GM19025 (cell line): ENCODE results near the gene COL25A1.

Experiments used
- ATAC-seq: cut with Tn5 transposase; IDR thresholded peaks from one replicate; pipeline ENCODE4 v1.9.1; 2021; ENCODE audit warnings: mild to moderate bottlenecking, low read depth, moderate library complexity; ENCODE audit not compliant: unreplicated experiment

COL25A1 gene

DNA sequence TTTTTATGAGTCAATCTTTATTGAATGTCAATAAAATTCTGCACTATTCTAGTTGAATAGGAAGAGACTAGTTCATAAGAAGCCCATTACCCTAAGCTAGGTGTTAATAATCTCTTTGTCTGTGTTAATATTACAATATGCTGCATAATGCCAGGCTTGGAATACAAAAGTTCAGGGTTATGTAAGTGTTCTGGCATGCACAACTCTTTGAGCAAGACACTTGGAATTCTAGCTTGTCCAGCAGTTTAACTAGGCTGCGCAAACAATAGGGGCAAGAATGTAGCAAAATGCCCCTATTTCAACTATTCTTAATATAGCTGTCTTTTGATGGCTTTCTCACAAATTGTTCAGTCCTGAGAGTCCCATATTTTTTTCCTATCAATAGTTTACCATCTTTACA lies 508.3 kb downstream of the COL25A1 start:
- ATAC-seq = no peak

DNA sequence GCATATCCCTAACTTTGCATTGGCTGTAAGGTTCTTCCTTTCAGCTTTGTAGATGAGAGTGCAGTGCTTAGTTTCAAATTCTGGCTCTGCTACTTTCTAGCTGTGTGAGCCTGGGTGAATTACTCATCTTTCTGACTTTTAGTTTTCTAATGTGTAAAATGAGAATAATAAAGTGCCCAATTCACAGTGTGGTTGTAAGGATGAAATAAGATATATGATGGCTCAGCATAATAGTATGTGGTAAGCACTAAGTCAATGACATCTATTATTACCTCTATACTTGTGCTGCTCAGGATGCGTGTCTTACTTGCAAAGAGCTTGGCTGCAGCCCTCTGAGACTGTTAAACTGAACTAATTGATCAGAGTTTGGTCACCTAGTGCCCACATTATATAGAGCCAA lies 509.0 kb downstream of the COL25A1 start:
- no peak for ATAC-seq

DNA sequence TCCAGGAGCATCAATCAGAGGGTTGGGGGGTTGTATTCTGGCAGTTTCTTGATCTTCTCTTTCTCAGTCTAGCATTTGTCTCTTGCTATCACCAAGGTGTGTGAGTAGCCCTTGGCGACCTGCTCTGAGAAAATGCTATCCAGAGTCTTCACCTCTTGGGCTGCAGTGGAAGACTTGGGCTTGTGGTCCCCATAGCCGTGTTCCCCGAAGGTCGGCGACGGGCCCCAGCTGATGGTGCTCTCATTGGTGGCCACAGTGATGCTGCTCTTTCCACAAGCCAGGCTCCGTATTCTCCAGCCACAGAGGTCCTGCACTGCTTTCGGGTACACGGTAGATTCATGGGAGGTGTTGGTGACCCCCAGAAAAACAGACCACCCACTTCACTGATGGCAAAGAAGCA lies 513.7 kb downstream of the COL25A1 start:
- no peak for ATAC-seq

DNA sequence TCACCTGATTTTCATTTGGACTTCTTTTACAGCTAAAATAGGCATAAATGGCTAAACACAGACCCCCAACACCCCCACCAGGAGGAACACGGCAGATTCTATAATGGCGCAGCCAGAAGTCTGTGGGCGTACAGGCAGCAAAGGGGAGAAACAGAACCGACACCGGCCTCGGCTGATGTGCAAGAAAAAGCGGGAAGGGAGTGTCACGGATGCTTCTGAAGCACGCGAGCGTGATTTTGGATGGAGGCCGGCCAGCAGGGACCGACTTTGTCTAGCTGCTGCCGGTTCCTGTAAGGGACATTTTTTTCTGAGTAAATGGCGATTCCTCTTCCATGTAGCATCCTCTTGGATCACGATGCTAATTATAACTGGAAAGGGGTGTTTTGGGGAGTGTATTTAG lies 514.7 kb downstream of the COL25A1 start:
- ATAC-seq = no peak

DNA sequence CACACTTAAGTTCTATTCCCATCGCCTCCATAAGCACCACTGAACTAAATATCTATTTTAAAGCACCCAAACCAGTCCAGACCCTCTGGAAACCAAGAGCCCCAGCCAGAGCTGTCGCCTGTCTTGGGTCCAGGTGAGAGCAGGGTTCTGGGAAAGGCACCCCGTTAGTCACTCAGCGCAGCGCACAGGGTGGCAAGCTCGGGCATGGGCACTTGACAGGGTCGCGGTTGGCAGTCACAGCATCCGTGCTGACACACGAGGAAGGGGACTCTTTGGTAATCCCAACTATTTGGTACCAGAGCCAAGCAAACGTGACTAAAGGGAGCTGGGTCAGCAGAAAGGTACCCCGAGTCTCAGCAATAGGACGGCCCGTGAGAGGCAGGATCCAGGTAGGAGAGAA lies 515.4 kb downstream of the COL25A1 start:
- ATAC-seq = no peak

DNA sequence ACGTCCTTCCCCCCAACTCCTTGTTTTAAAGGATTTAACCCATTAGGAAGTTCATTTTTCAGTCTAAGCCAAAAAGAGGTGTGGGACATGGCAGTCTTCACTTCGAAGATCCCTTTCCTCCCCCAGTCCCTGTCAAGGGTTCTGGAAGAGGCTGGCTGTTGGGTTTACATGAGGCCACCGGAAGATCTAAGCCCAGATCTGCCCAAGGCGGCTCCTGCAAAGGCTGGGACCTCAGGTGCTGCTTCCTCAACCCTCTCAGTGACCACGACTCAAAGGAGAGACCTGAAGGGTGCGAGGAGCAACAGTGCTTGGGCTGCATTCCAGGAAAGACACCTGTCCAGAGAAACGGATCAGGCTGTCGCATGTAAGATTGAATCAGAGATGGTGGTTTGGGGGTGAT lies 516.1 kb downstream of the COL25A1 start:
- ATAC-seq = no peak

DNA sequence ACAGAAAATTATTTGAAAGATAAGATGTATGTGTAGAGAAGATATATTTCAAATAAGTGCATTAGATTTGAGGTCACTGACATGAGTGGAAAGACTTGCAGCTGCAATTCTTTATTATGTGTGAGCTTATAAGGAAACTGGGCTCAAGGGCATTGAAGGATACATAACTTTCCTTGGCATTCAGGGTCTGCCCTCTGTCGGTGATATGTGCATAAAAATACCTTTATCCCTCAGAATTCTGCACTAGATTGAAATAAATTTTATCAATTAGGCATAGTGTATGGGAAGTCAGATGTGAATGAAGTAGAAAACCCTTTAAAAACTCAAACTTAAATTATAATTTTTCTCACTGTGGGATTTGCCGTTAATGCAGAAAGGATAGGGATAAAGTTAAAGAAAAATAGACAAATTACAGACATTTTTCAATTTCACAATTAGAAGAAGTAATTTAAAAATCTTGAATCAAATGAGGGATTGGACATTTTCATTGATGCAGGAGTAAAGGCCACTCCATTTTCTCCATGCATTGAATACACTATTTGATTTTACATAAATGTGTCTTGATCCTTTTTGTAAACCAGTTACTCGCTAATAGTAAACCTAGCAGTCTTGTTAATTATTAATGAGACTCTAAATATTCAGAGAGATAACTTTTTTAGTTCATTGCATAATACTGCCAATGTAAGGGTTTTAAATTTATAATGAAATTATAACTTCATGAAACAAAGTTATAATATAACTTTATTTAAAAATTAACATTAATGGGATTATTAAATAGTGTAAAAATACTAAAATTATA lies 518.6 kb downstream of the COL25A1 start:
- no peak for ATAC-seq

DNA sequence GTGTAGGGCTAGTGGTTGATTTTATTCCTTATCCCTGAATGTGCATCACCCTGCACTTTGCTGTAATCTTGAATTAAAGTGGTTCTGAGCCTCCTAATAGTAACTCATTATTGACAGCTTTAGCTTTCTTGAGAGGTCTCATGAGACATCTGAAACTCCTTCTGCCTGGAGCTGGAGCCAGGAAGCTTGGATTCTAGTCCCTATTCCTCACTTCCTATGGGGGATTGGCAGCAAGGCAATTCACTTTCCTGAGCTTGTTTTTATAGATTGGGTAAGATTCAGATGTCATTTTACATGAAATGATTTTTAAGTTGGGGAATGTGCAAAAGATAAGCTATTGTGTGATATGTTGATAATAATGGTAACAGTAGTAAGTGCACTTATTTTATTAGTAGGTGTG lies 522.5 kb downstream of the COL25A1 start:
- no peak for ATAC-seq

DNA sequence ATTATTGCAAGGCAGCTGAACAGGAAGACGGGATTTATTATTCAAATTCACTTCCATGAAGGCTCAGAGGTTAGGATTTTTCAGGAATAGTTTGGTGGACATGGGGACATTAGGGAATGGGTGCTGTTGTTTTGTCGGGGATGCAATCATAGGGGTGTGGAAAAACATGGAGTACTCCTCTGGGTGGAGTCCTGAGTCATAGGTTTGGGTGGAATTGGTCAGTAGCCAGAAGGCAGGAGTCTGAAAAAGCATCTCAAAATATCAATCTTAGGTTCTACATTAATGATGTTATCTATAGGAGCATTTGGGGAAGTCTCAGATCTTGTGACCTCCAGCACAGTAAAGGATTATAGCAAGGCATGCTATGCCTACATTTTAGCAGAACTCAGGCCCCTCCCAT lies 525.1 kb downstream of the COL25A1 start:
- no peak for ATAC-seq

DNA sequence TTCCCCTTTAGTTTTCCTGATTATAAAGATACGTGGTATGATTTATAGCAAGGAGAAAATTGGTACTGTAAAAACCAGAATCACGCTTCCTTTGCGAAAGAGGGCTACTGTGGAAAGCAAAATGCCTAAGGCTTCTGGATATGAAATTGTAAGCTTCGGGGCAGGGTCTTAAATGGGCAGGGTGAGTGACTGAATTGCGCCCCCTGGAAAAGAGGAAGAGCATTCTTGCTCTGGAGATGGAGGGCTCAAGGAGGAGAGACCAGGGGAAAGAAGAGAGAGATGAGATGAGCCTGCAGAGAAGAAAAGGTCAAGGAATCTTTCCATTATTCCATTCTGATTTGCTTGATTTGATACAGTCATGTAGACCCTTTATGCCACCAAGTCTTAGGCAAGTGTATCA lies 526.5 kb downstream of the COL25A1 start:
- no peak for ATAC-seq

DNA sequence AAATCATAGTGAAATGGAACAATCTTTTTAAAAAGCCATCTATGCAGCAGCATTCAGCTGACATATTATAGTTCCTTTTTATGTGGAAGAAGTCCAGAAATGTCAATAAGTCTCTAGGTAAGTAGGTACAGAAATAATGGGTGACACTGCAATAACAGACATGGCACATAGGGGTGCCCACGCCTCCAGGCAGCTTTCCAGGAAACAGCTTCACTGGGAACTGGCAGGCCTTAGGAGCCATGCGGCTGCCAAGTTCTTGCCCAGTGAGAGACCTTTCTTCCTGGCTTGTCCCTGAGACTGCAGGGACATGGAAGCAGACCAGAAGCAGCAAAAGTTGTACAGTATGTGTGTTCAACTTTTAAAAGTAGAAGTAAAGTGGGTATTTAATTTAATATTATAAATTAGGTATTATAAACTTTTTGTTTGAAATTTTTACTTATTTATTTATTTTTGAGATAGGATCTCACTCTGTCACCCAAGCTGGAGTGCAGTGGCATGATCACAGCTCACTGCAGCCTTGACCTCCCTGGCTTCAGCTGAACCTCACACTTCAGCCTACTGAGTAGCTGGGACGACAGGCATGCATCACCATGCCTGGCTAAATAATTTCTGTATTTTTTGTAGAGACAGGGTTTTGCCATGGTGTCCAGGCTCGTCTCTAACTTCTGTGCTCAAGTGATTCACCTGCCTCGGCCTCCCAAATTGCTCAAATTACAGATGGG lies 527.5 kb downstream of the COL25A1 start:
- ATAC-seq = no peak

DNA sequence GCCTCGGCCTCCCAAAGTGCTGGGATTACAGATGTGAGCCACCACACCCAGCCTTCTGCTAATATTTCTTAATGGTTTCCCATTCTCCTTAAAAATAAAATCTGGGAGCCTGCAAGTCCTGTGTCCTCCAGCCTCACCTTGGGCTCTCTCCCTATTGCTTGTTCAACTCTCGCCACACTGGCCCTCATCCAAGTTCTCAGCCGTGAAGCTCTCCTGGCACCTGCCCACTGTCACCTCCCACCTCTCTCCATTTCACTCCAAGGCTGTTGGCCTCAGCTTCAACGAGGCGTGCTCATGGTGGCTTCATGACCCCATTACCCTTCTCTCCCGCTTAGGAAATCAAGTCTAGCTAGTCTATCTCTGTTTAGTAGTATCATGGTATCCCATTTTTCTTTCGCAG lies 530.1 kb downstream of the COL25A1 start:
- no peak for ATAC-seq

DNA sequence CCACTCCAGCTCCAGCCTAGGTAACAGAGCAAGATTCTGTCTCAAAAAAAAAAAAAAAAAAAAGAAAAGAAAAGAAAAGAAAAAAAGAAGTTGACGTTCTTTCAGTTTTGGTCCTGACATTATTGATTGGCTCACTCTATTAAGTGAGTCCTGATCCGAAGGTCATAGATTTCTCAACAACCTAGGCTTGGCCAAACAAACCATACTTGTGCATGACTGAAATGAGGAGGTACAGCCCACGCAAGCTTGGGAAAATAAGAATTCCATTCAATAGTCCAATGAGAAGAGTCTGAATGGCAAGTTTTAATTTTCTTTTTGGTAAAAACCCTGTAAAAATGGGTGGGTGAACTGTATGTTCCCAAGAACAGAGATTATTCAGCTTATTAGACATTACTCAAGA lies 536.4 kb downstream of the COL25A1 start:
- no peak for ATAC-seq

DNA sequence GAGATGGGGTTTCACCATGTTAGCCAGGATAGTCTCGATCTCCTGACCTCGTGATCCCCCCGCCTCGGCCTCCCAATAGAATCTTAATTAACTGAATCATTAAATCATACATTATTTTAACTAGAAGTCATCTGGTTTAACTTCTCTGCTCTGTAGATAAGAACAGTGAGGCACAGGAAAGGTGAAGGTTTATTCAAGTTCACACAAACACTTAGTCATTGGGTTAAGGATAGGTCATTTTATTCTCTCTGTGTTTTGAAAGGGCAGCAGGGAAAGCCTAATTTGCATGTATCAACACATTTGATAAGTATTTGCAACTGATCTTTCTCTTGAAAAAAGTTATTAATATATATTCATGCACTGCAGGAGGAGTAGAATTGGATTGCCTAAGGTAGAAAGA lies 538.5 kb downstream of the COL25A1 start:
- ATAC-seq = no peak

DNA sequence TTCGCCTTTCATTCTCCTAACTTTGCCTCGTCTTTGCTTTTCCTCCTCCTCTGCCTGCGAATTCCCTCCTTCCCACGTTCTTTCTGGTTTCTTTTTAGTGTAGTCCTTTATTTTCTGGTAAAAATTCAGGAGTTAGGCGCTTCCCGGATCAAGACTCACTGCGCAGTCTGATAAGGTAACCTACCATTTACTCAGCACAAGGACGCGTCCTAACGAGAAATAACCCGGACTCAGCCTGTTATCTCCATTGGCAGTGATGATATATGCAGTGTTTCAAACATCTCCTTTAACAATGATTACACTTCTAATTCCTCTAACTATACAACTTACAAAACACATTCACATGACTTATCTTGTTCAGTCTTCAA lies 539.2 kb downstream of the COL25A1 start:
- no peak for ATAC-seq

DNA sequence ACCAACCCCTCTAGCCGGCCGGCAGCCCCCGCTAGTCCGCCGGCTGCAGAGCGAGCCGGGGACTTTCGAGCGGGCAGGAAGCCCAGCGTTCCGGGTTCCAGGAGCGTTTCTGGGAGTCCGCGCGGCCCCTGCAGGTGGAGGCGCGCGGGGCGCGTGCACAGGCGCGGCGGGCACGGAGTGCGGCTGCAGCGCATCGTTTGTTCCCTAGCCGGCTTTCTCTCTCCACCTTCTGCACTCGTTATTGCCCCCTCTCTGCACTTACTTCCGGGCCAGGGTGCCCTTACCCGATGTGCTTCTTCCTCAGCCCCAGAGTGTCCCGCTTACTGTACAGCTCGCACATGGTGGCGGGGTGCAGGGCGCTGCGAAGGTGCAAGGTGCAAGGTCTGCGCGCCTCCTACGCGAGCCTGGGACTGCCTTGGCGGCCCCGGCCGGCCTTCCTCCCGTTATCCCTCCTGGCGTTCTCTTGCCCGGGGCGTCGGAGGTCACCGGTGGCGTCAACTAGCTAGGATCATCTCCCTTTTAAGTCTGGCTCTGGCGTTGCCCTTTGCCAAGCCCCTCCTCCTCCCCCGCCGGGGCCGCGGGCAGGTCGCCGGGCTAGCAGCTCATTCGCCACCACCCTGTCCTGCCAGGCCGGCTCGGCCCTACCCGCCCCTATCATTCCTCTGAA lies 539.8 kb downstream of the COL25A1 start, which contains the start of gene ETNPPL:
Gene ETNPPL (minus strand): TSS at position 495 of the 667 bp plus-strand sequence. CDS start 155 bp downstream, at position 340.
- ATAC-seq = no peak
